H1 (cell line): ENCODE measurements around the gene SNX3. TPM values are rescaled to one million over a fixed set of nuclear protein-coding genes. Genes with fewer than 3 reads are reported as not detected.

ENCODE experiments used
- CTCF ChIA-PET: fragments of 300-600 bp; sonication (Branson Sonifier 250); formaldehyde crosslinking; loops from one replicate; lab custom pipeline; 2021; ENCODE audit not compliant: partially characterized antibody; lab: Charles Lee
- POLR2A ChIA-PET: fragments of 300-600 bp; sonication (Branson Sonifier 250); formaldehyde crosslinking; loops from one replicate; lab custom pipeline; 2021; ENCODE audit warnings: inconsistent platforms; ENCODE audit not compliant: partially characterized antibody; lab: Charles Lee
- DNase-seq, 2 experiments: peaks; one replicate each; pipeline versions ENCODE4 v3.0.0 to v3.0.0-alpha.2; 2010 to 2022; ENCODE audit warnings: low spot score in 2 of 2, low read depth in 1 of 2, mixed read lengths in 1 of 2
- FAIRE-seq: peaks from 2 replicates; lab custom pipeline; 2011; peaks lifted over from hg19 to GRCh38; lab: Jason Lieb, UNC
- H2AFZ ChIP-seq: 2 replicates; pipeline ENCODE4 v1.8.1; 2012; ENCODE audit warnings: low read length, inconsistent platforms
- H2AK5ac ChIP-seq: 2 replicates; pipeline ENCODE4 v1.6.1; 2013; ENCODE audit warnings: low read depth, low read length
- H2BK120ac ChIP-seq: replicated peaks from 2 replicates; pipeline ENCODE3; 2013; ENCODE audit warnings: low read depth, low read length, inconsistent platforms
- H2BK12ac ChIP-seq: 2 replicates; pipeline ENCODE4 v1.6.1; 2013; ENCODE audit warnings: low read depth, low read length
- H2BK15ac ChIP-seq: 2 replicates; pipeline ENCODE4 v1.6.1; 2013; ENCODE audit warnings: low read length
- H2BK20ac ChIP-seq: 2 replicates; pipeline ENCODE4 v1.6.1; 2013; ENCODE audit warnings: low read length
- H2BK5ac ChIP-seq: 2 replicates; pipeline ENCODE4 v1.6.1; 2013; ENCODE audit warnings: low read depth, low read length
- H3K14ac ChIP-seq: 2 replicates; pipeline ENCODE4 v1.6.1; 2013; ENCODE audit warnings: inconsistent platforms; ENCODE audit not compliant: insufficient read length
- H3K18ac ChIP-seq: 2 replicates; pipeline ENCODE4 v1.6.1; 2013; ENCODE audit warnings: low read length; ENCODE audit errors: extremely low read depth
- H3K23ac ChIP-seq: 2 replicates; pipeline ENCODE4 v1.6.1; 2013; ENCODE audit warnings: inconsistent platforms; ENCODE audit not compliant: insufficient read length
- H3K23me2 ChIP-seq: 2 replicates; pipeline ENCODE4 v1.6.1; 2013; ENCODE audit warnings: low read depth, low read length
- H3K27ac ChIP-seq: 2 replicates; pipeline ENCODE4 v1.6.1; 2011; ENCODE audit warnings: low read depth, low read length, inconsistent platforms
- H3K27me3 ChIP-seq, 4 experiments: replicated peaks in 1 of 4; 1 replicate in 1 of 4; 2 replicates in 3 of 4; pipeline versions ENCODE4 v1.6.1 to v1.8.1; 2011 to 2013; ENCODE audit warnings: low read length in 3 of 4, mild to moderate bottlenecking in 3 of 4, inconsistent platforms in 2 of 4, mixed read lengths in 2 of 4, moderate library complexity in 1 of 4; ENCODE audit not compliant: control insufficient read depth in 3 of 4, insufficient read depth in 3 of 4; ENCODE audit errors: extremely low read depth in 1 of 4
- H3K36me3 ChIP-seq, 4 experiments: 2 replicates each; pipeline versions ENCODE4 v1.6.1 to v1.8.1; 2011 to 2013; ENCODE audit warnings: mild to moderate bottlenecking in 4 of 4, low read length in 3 of 4, moderate library complexity in 2 of 4, control low read depth in 1 of 4, inconsistent platforms in 1 of 4; ENCODE audit not compliant: insufficient read depth in 4 of 4, control insufficient read depth in 2 of 4
- H3K4ac ChIP-seq: replicated peaks from 2 replicates; pipeline ENCODE3; 2013; ENCODE audit warnings: low read length, low read depth, mixed read lengths, inconsistent platforms; ENCODE audit not compliant: insufficient read length
- H3K4me1 ChIP-seq, 4 experiments: replicated peaks in 1 of 4; 1 replicate in 1 of 4; 2 replicates in 3 of 4; pipeline versions ENCODE4 v1.6.1 to v1.8.1; 2011 to 2013; ENCODE audit warnings: low read length in 3 of 4, inconsistent platforms in 2 of 4, mixed read lengths in 1 of 4; ENCODE audit not compliant: insufficient read depth in 4 of 4, control insufficient read depth in 3 of 4
- H3K4me2 ChIP-seq, 2 experiments: 2 replicates each; pipeline versions ENCODE4 v1.6.1 to v1.8.1; 2011 to 2013; ENCODE audit warnings: low read depth in 2 of 2, low read length in 2 of 2, control low read depth in 1 of 2, inconsistent platforms in 1 of 2, mild to moderate bottlenecking in 1 of 2; ENCODE audit not compliant: insufficient read depth in 1 of 2
- H3K4me3 ChIP-seq, 4 experiments: fragments of 200-600, 300-600 bp in 1 of 4; sonication (generic), shearing (Covaris generic), sonication (Bioruptor Twin) in 1 of 4; 2 replicates each; pipeline versions ENCODE4 v1.5.1 to v1.8.1; 2011 to 2016; ENCODE audit warnings: low read length in 4 of 4, low read depth in 3 of 4, control low read depth in 2 of 4, inconsistent platforms in 2 of 4, mild to moderate bottlenecking in 2 of 4, mixed read lengths in 1 of 4, moderate library complexity in 1 of 4; ENCODE audit not compliant: insufficient read depth in 2 of 4; ENCODE audit errors: extremely low read depth in 1 of 4
- H3K56ac ChIP-seq: replicated peaks from 2 replicates; pipeline ENCODE3; 2013; ENCODE audit warnings: low read depth, mild to moderate bottlenecking, mixed read lengths, low read length, inconsistent platforms; ENCODE audit not compliant: insufficient read length
- H3K79me1 ChIP-seq: 2 replicates; pipeline ENCODE4 v1.6.1; 2013; ENCODE audit warnings: low read depth, low read length, control low read depth
- H3K79me2 ChIP-seq, 2 experiments: 2 replicates each; pipeline versions ENCODE4 v1.6.1 to v1.8.1; 2012 to 2013; ENCODE audit warnings: low read length in 2 of 2, mild to moderate bottlenecking in 2 of 2, inconsistent platforms in 1 of 2; ENCODE audit not compliant: insufficient read depth in 2 of 2, control insufficient read depth in 1 of 2
- H3K9ac ChIP-seq, 4 experiments: replicated peaks in 1 of 4; 1 replicate in 1 of 4; 2 replicates in 3 of 4; pipeline versions ENCODE4 v1.6.1 to v1.8.1; 2011 to 2013; ENCODE audit warnings: low read depth in 3 of 4, low read length in 3 of 4, control low read depth in 2 of 4, mild to moderate bottlenecking in 2 of 4, moderate library complexity in 2 of 4, inconsistent platforms in 1 of 4; ENCODE audit errors: extremely low read depth in 1 of 4
- H3K9me3 ChIP-seq, 2 experiments: 2 replicates each; pipeline versions ENCODE4 v1.6.1 to v1.8.1; 2012 to 2013; ENCODE audit warnings: mild to moderate bottlenecking in 2 of 2, moderate library complexity in 2 of 2, control low read depth in 1 of 2, inconsistent platforms in 1 of 2, low read depth in 1 of 2, low read length in 1 of 2, mixed read lengths in 1 of 2; ENCODE audit not compliant: insufficient read depth in 2 of 2
- H4K20me1 ChIP-seq, 2 experiments: replicated peaks in 1 of 2; 2 replicates each; pipeline versions ENCODE3 to v1.8.1; 2011 to 2013; ENCODE audit warnings: inconsistent platforms in 2 of 2, low read length in 2 of 2, mild to moderate bottlenecking in 1 of 2; ENCODE audit not compliant: insufficient read depth in 2 of 2, control insufficient read depth in 1 of 2
- H4K5ac ChIP-seq: 2 replicates; pipeline ENCODE4 v1.6.1; 2013; ENCODE audit warnings: low read length, low read depth, mixed read lengths, inconsistent platforms; ENCODE audit not compliant: insufficient read length
- H4K8ac ChIP-seq: 2 replicates; pipeline ENCODE4 v1.8.0; 2013; ENCODE audit warnings: mild to moderate bottlenecking, moderate library complexity, low read length, inconsistent platforms; ENCODE audit not compliant: insufficient read depth; ENCODE audit errors: extremely low read depth
- H4K91ac ChIP-seq: replicated peaks from 2 replicates; pipeline ENCODE3; 2013; ENCODE audit warnings: low read length, mixed read lengths, inconsistent platforms; ENCODE audit not compliant: insufficient read length
- CHD2 ChIP-seq: IDR thresholded peaks from 2 replicates; pipeline ENCODE4 v1.6.1; 2012; ENCODE audit warnings: low read length, improper control_type of control experiment
- SAP30 ChIP-seq: fragments of 300-600 bp; sonication (generic); IDR thresholded peaks from 2 replicates; pipeline ENCODE4 v1.7.1; 2012; ENCODE audit warnings: low read length, moderate library complexity, mild to moderate bottlenecking, inconsistent platforms; ENCODE audit not compliant: insufficient read depth, insufficient replicate concordance
- TEAD4 ChIP-seq: IDR thresholded peaks from 2 replicates; pipeline ENCODE4 v1.6.1; 2012; ENCODE audit warnings: low read depth, low read length, inconsistent platforms, mixed read lengths
- YY1 ChIP-seq: IDR thresholded peaks from 2 replicates; pipeline ENCODE4 v1.6.1; 2011; ENCODE audit warnings: low read depth, mild to moderate bottlenecking, low read length
- WGBS, 2 experiments: shearing (Covaris generic) in 1 of 2; methylation state at CpG; one replicate each; pipeline versions ENCODE4 v1.1.6 to v1.1.7; 2013 to 2015; ENCODE audit warnings: low lambda C conversion rate in 2 of 2, mixed read lengths in 2 of 2, inconsistent platforms in 1 of 2, low coverage in 1 of 2, missing lambda C conversion rate in 1 of 2; ENCODE audit not compliant: insufficient replicate concordance in 2 of 2, insufficient coverage in 1 of 2, insufficient read length in 1 of 2; ENCODE audit errors: extremely low coverage in 1 of 2, missing lambda C conversion rate in 1 of 2; 5-methylcytosine and 5-hydroxymethylcytosine counted together
- polyA plus RNA-seq, 7 experiments: library from polyadenylated mRNA; depleted of rRNA in 3 of 7; stranded (reverse) in 5 of 7; unstranded in 2 of 7; fragments of >200 nt in 5 of 7; fragments of 200-250 nt in 2 of 7; gene quantifications; 1 replicate in 5 of 7; 2 replicates in 1 of 7; 4 replicates in 1 of 7; pipeline versions ENCODE4 v1.2.1 to v1.2.3, GENCODE V29; 2011 to 2013; ENCODE audit warnings: missing spikeins in 2 of 7, mixed read lengths in 2 of 7
- total RNA-seq: library from RNA; stranded (reverse); fragmentation: NEBNext Ultra II Directional; extraction: Animal tissue kit (Norgen Biotek cat#: 25700); gene quantifications from 2 replicates; pipeline ENCODE4 v1.2.1, GENCODE V29; 2021

The SNX3 gene
- total and polyA plus RNA-seq, 2 of the 8 experiments (the other 6 are each of a cell fraction or from before 2014, with no cell fraction given) = 72.5 to 150 TPM

DNA sequence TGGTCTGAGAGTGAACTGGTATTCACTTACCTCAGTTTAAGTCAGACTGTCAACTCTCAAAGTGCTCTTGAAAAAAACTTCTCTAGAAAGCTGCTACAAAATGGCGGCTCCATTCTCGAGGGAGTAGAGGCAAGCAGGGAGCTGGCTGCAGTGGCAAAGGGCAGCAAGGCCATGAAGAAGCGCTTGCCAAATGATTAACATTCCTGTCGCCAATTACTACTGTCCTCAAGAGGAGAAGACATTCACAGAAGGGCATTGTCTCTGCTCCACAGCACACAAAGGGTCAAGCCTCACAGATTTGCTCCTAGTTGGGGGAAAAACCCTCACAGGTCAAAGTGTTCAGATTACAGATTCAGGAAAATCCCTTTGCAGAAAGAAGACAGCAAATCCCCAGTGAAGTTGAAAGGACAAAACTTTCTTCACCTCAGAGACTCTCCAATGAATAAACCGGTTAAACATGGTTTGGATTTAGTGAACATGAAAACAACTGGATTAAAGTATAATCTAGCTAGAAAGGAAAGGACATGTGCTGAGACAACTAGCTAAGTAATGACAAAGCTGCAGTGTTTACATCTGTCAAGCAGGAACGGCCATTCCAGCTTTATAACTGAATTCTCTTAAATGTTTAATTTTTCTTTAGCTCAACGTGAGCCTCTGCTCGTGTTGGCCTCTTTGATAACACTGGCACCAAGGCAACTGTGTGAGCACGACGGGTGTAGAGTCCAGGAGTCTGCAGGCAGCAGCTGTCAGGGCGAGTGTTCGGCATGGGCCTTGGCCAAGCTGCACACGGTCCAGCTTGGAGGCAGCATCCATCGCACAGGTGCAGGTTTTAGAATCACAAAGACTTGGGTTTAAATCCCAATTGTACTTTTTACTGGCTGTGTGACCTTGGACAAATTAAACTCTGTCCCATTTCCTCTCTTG is 57.4 kb downstream of the SNX3 start:
- no peaks in the 10 kb centered on the region for H3K79me1 ChIP-seq
- H3K4me2 ChIP-seq = no peak overlapping the region
- H3K56ac ChIP-seq = no peak overlapping the region
- H4K5ac ChIP-seq = no peak overlapping the region
- H2BK12ac ChIP-seq = no peak overlapping the region
- no peaks in the 10 kb centered on the region for H3K36me3 ChIP-seq
- H2AK5ac ChIP-seq = no peak overlapping the region
- ChIA-PET POLR2A (no interaction called here), CTCF (interaction anchor here (1.7 kb wide), 1 partner anchor 35 kb away, joined by 3 read pairs; no protein-coding TSS in a partner anchor)
- H3K9ac ChIP-seq = no peak overlapping the region
- H4K20me1 ChIP-seq = peaks cover 0 to 2% of the 10 kb centered on the region in 2 experiments
- no peak overlapping the region for H3K4me3 ChIP-seq
- FAIRE-seq (no peak), DNase-seq (no peak)
- H2BK5ac ChIP-seq = no peak overlapping the region
- no peaks in the 10 kb centered on the region for H3K9me3 ChIP-seq
- 90% methylated on average over 14 of the region's 14 CpGs; no CpG with 5 or more reads in 1 of the 2 experiments for WGBS, 2 experiments
- no peak overlapping the region for H2AFZ ChIP-seq
- no peak overlapping the region; the same call in 1 of the 2 replicates for H3K18ac ChIP-seq
- no peak overlapping the region for H3K23ac ChIP-seq
- H4K91ac ChIP-seq = no peak overlapping the region
- H3K79me2 ChIP-seq = no peaks in the 10 kb centered on the region
- no peaks in the 10 kb centered on the region for H3K23me2 ChIP-seq
- no peak overlapping the region for H4K8ac ChIP-seq
- peaks cover 0 to 3% (median 0%) of the 10 kb centered on the region in 4 experiments; a peak in 1 of 7 replicates for H3K4me1 ChIP-seq
- H2BK20ac ChIP-seq = no peak overlapping the region
- no peak overlapping the region for H3K14ac ChIP-seq
- no peaks in the 10 kb centered on the region for H3K27me3 ChIP-seq
- no peak overlapping the region for H3K4ac ChIP-seq
- H2BK120ac ChIP-seq = no peak overlapping the region
- no peak overlapping the region for H2BK15ac ChIP-seq
- H3K27ac ChIP-seq = no peak overlapping the region
- TF ChIP-seq TEAD4 (0 out of 2 replicates have a peak, but pooled peaks have one; percentile 16), SAP30 (no peak), YY1 (peak; percentile 76), CHD2 (no peak)
